ENCODE results near the gene SNAP91.
"Not testable (repeated sequence)": the region's sequence is repeated elsewhere in the genome, so short reads cannot be mapped to it uniquely, and the experiment has no call there.

The SNAP91 gene

DNA sequence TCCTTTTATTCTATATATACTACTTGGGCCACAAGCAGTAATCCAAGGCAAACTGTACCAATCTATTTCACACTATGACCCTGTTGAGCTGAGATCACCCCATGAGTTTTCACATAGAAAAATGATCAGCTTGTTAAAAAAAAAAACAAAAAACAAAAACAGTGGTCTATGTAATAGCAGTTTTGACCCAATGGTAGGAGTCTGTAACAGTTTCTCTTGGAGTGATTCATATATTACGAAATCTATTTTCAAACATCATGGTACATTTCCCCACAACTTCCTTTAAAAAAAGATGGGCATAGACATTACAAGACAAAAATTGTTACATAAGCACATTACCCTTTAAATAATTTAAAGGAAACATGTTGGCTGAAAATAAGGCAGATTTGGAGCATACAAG is 118.5 kb downstream of the SNAP91 start:
- Histone ChIP-seq H3K36me3 (ENCODE audit: insufficient read depth, insufficient read length, low read length) (no peaks in the 10 kb centered on the region), H3K9me3 (ENCODE audit: insufficient read depth, low read length) (peaks cover 4% of the 10 kb centered on the region; the same call in 1 of the 2 replicates), H3K4me3 (ENCODE audit: insufficient read length, low read depth) (no peak overlapping the region), H3K9ac (ENCODE audit: insufficient read length, low read depth) (no peak overlapping the region), H3K27me3 (ENCODE audit: insufficient read depth, insufficient read length) (no peaks in the 10 kb centered on the region), H3K4me1 (ENCODE audit: insufficient read depth, insufficient read length) (no peaks in the 10 kb centered on the region)
- no peak for DNase-seq (ENCODE audit: low read depth, low spot score)
- TF ChIP-seq ZNF274 (IDR thresholded peaks at IDR 0.05; ENCODE audit: low read depth, low read length) (no peak), SUZ12 (IDR thresholded peaks at IDR 0.05; ENCODE audit: extremely low read depth, insufficient read depth, insufficient read length) (no peak), YY1 (IDR thresholded peaks at IDR 0.05; ENCODE audit: insufficient read depth, insufficient read length) (no peak)

- Histone ChIP-seq H3K4me3 (ENCODE audit: insufficient read length, low read depth) (no peak overlapping the region), H3K27me3 (ENCODE audit: insufficient read depth, insufficient read length) (no peaks in the 10 kb centered on the region), H3K9ac (ENCODE audit: insufficient read length, low read depth) (no peak overlapping the region), H3K9me3 (ENCODE audit: insufficient read depth, low read length) (peaks cover 4% of the 10 kb centered on the region; the same call in 1 of the 2 replicates), H3K4me1 (ENCODE audit: insufficient read depth, insufficient read length) (no peaks in the 10 kb centered on the region), H3K36me3 (ENCODE audit: insufficient read depth, insufficient read length, low read length) (no peaks in the 10 kb centered on the region)
- DNase-seq (ENCODE audit: low read depth, low spot score): no peak
- TF ChIP-seq ZNF274 (IDR thresholded peaks at IDR 0.05; ENCODE audit: low read depth, low read length): no peak
- no peak for TF ChIP-seq SUZ12 (IDR thresholded peaks at IDR 0.05; ENCODE audit: extremely low read depth, insufficient read depth, insufficient read length)
- TF ChIP-seq YY1 (IDR thresholded peaks at IDR 0.05; ENCODE audit: insufficient read depth, insufficient read length): no peak
Observed at GRCh38 chr6:83589076-83589475, 119.8 kb downstream of the SNAP91 start.

- no peak for TF ChIP-seq YY1 (IDR thresholded peaks at IDR 0.05; ENCODE audit: insufficient read depth, insufficient read length)
- no peak for TF ChIP-seq ZNF274 (IDR thresholded peaks at IDR 0.05; ENCODE audit: low read depth, low read length)
- no peak for TF ChIP-seq SUZ12 (IDR thresholded peaks at IDR 0.05; ENCODE audit: extremely low read depth, insufficient read depth, insufficient read length)
- H3K4me3 ChIP-seq (ENCODE audit: insufficient read length, low read depth): no peak overlapping the region
- H3K9me3 ChIP-seq (ENCODE audit: insufficient read depth, low read length): no peaks in the 10 kb centered on the region
- no peaks in the 10 kb centered on the region for H3K4me1 ChIP-seq (ENCODE audit: insufficient read depth, insufficient read length)
- H3K27me3 ChIP-seq (ENCODE audit: insufficient read depth, insufficient read length): no peaks in the 10 kb centered on the region
- no peak overlapping the region for H3K9ac ChIP-seq (ENCODE audit: insufficient read length, low read depth)
- no peaks in the 10 kb centered on the region for H3K36me3 ChIP-seq (ENCODE audit: insufficient read depth, insufficient read length, low read length)
- no peak for DNase-seq (ENCODE audit: low read depth, low spot score)
Observed at GRCh38 chr6:83578057-83578456, 130.8 kb downstream of the SNAP91 start.

DNA sequence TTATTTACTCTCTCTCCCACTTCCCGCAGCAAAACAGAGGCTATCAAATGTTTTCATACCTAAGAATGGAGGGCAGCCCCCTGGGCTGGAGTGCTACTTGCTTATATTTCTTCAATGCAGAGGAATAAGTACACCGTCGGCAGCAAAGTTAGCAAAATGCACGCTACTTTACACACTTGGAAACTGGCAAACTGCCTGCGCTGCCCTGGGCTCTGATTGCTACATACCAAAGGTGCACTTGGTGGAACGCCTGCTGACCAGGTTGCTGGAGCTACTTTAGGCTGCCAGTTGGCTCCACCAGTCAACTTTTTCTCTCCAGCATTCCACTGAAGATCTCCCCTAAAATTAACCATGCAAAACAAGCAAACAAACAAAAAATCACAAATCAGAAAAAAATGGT is 134.1 kb downstream of the SNAP91 start:
- H3K4me3 ChIP-seq (ENCODE audit: insufficient read length, low read depth): no peak overlapping the region
- H3K36me3 ChIP-seq (ENCODE audit: insufficient read depth, insufficient read length, low read length): no peaks in the 10 kb centered on the region
- H3K4me1 ChIP-seq (ENCODE audit: insufficient read depth, insufficient read length): no peaks in the 10 kb centered on the region
- H3K9ac ChIP-seq (ENCODE audit: insufficient read length, low read depth): no peak overlapping the region
- no peak for DNase-seq (ENCODE audit: low read depth, low spot score)
- no peaks in the 10 kb centered on the region for H3K9me3 ChIP-seq (ENCODE audit: insufficient read depth, low read length)
- no peak for TF ChIP-seq SUZ12 (IDR thresholded peaks at IDR 0.05; ENCODE audit: extremely low read depth, insufficient read depth, insufficient read length)
- TF ChIP-seq ZNF274 (IDR thresholded peaks at IDR 0.05; ENCODE audit: low read depth, low read length): no peak
- TF ChIP-seq YY1 (IDR thresholded peaks at IDR 0.05; ENCODE audit: insufficient read depth, insufficient read length): no peak
- H3K27me3 ChIP-seq (ENCODE audit: insufficient read depth, insufficient read length): no peaks in the 10 kb centered on the region

GRCh38 chr6:83571663-83572185 is 137.2 kb downstream of the SNAP91 start:
- H3K36me3 ChIP-seq (ENCODE audit: insufficient read depth, insufficient read length, low read length); H3K4me1 ChIP-seq (ENCODE audit: insufficient read depth, insufficient read length); H3K4me3 ChIP-seq (ENCODE audit: insufficient read length, low read depth); H3K27me3 ChIP-seq (ENCODE audit: insufficient read depth, insufficient read length); H3K9ac ChIP-seq (ENCODE audit: insufficient read length, low read depth); H3K9me3 ChIP-seq (ENCODE audit: insufficient read depth, low read length); DNase-seq (ENCODE audit: low read depth, low spot score): not testable (repeated sequence)

DNA sequence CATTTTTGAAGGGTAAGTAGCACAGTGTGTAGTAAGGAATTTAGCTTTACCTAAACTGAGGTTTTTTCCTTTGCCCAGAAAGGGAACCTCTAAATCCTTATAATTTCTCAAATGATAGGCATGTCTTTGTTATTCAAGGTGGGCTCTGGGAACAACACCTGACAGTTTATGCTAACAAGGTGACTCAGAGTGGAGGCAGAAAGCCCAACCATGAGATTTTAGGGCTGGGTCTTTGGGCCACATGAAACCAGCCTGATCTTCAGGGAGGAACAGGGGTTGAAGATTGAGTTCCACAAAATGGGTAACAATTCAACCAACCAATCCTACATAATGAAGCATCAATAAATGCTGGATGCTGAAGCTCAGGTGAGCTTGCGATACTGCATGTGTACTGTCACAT is 149.9 kb downstream of the SNAP91 start:
- Histone ChIP-seq H3K4me1 (ENCODE audit: insufficient read depth, insufficient read length) (no peaks in the 10 kb centered on the region), H3K27me3 (ENCODE audit: insufficient read depth, insufficient read length) (no peaks in the 10 kb centered on the region), H3K36me3 (ENCODE audit: insufficient read depth, insufficient read length, low read length) (no peaks in the 10 kb centered on the region), H3K9ac (ENCODE audit: insufficient read length, low read depth) (no peak overlapping the region), H3K9me3 (ENCODE audit: insufficient read depth, low read length) (no peaks in the 10 kb centered on the region), H3K4me3 (ENCODE audit: insufficient read length, low read depth) (no peak overlapping the region)
- TF ChIP-seq SUZ12 (IDR thresholded peaks at IDR 0.05; ENCODE audit: extremely low read depth, insufficient read depth, insufficient read length) (no peak), YY1 (IDR thresholded peaks at IDR 0.05; ENCODE audit: insufficient read depth, insufficient read length) (no peak), ZNF274 (IDR thresholded peaks at IDR 0.05; ENCODE audit: low read depth, low read length) (no peak)
- no peak for DNase-seq (ENCODE audit: low read depth, low spot score)

GRCh38 chr6:83556871-83557270 is 152.0 kb downstream of the SNAP91 start:
- no peaks in the 10 kb centered on the region for H3K9me3 ChIP-seq (ENCODE audit: insufficient read depth, low read length)
- no peak for TF ChIP-seq SUZ12 (IDR thresholded peaks at IDR 0.05; ENCODE audit: extremely low read depth, insufficient read depth, insufficient read length)
- no peak for TF ChIP-seq YY1 (IDR thresholded peaks at IDR 0.05; ENCODE audit: insufficient read depth, insufficient read length)
- TF ChIP-seq ZNF274 (IDR thresholded peaks at IDR 0.05; ENCODE audit: low read depth, low read length): no peak
- H3K4me3 ChIP-seq (ENCODE audit: insufficient read length, low read depth): no peak overlapping the region
- no peak overlapping the region for H3K9ac ChIP-seq (ENCODE audit: insufficient read length, low read depth)
- no peaks in the 10 kb centered on the region for H3K27me3 ChIP-seq (ENCODE audit: insufficient read depth, insufficient read length)
- H3K36me3 ChIP-seq (ENCODE audit: insufficient read depth, insufficient read length, low read length): no peaks in the 10 kb centered on the region
- H3K4me1 ChIP-seq (ENCODE audit: insufficient read depth, insufficient read length): no peaks in the 10 kb centered on the region
- DNase-seq (ENCODE audit: low read depth, low spot score): no peak

- not testable (repeated sequence) for H3K9ac ChIP-seq (ENCODE audit: insufficient read length, low read depth); DNase-seq (ENCODE audit: low read depth, low spot score); H3K4me3 ChIP-seq (ENCODE audit: insufficient read length, low read depth); H3K4me1 ChIP-seq (ENCODE audit: insufficient read depth, insufficient read length); H3K36me3 ChIP-seq (ENCODE audit: insufficient read depth, insufficient read length, low read length); H3K9me3 ChIP-seq (ENCODE audit: insufficient read depth, low read length); H3K27me3 ChIP-seq (ENCODE audit: insufficient read depth, insufficient read length)
Observed at GRCh38 chr6:83551748-83552147, 157.2 kb downstream of the SNAP91 start.

DNA sequence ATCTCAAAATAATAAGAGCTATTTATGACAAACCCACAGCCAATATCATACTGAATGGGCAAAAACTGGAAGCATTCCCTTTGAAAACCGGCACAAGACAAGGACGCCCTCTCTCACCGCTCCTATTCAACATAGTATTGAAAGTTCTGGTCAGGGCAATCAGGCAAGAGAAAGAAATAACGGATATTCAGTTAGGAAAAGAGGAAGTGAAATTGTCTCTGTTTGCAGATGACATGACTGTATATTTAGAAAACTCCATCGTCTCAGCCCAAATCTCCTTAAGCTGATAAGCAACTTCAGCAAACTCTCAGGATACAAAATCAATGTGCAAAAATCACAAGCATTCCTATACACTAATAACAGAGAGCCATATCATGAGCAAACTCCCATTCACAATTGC is 158.4 kb downstream of the SNAP91 start:
- H3K4me1 ChIP-seq (ENCODE audit: insufficient read depth, insufficient read length); H3K9ac ChIP-seq (ENCODE audit: insufficient read length, low read depth); H3K36me3 ChIP-seq (ENCODE audit: insufficient read depth, insufficient read length, low read length); H3K4me3 ChIP-seq (ENCODE audit: insufficient read length, low read depth); DNase-seq (ENCODE audit: low read depth, low spot score); H3K27me3 ChIP-seq (ENCODE audit: insufficient read depth, insufficient read length); H3K9me3 ChIP-seq (ENCODE audit: insufficient read depth, low read length): not testable (repeated sequence)

All from NT2/D1 (cell line).